BLaER1 (cell line): Measurements from ENCODE around the gene BCL7B.
"Not testable (repeated sequence)": the region's sequence is repeated elsewhere in the genome, so short reads cannot be mapped to it uniquely, and the experiment has no call there.

Source experiments
- H3K27ac ChIP-seq: shearing (Covaris generic); formaldehyde crosslinking; 2 replicates; pipeline ENCODE4 v1.8.1; 2022
- H3K27me3 ChIP-seq: shearing (Covaris generic); formaldehyde crosslinking; 2 replicates; pipeline ENCODE4 v1.8.1; 2022
- H3K36me3 ChIP-seq: shearing (Covaris generic); formaldehyde crosslinking; 2 replicates; pipeline ENCODE4 v1.8.1; 2022
- H3K4me1 ChIP-seq: shearing (Covaris generic); formaldehyde crosslinking; 2 replicates; pipeline ENCODE4 v1.8.1; 2022
- H3K4me2 ChIP-seq: shearing (Covaris generic); formaldehyde crosslinking; 2 replicates; pipeline ENCODE4 v1.8.1; 2022
- H3K4me3 ChIP-seq: shearing (Covaris generic); formaldehyde crosslinking; 2 replicates; pipeline ENCODE4 v1.8.1; 2022
- H3K9ac ChIP-seq: shearing (Covaris generic); formaldehyde crosslinking; 2 replicates; pipeline ENCODE4 v1.8.1; 2022
- H3K9me3 ChIP-seq: shearing (Covaris generic); formaldehyde crosslinking; 2 replicates; pipeline ENCODE4 v1.8.1; 2022
- H4K20me1 ChIP-seq: shearing (Covaris generic); formaldehyde crosslinking; 2 replicates; pipeline ENCODE4 v1.8.1; 2022
- Cebpa-rat ChIP-seq: shearing (Covaris generic); IDR thresholded peaks from 2 replicates; pipeline ENCODE4 v1.8.1; 2022

Gene BCL7B

GRCh38 chr7:73537051-73537450 is 20.4 kb downstream of the BCL7B start:
- Histone ChIP-seq H3K27me3 (no peaks in the 10 kb centered on the region), H3K9ac (no peak overlapping the region), H3K27ac (no peak overlapping the region), H4K20me1 (0 out of 2 replicates have a peak, but pooled peaks cover 15% of the 10 kb centered on the region), H3K4me3 (no peak overlapping the region), H3K4me2 (no peak overlapping the region), H3K9me3 (no peaks in the 10 kb centered on the region), H3K36me3 (peaks cover 98% of the 10 kb centered on the region), H3K4me1 (no peaks in the 10 kb centered on the region)
- TF ChIP-seq Cebpa-rat = no peak

GRCh38 chr7:73536479-73536878 is 21.0 kb downstream of the BCL7B start:
- Histone ChIP-seq H3K27ac (no peak overlapping the region), H3K9me3 (no peaks in the 10 kb centered on the region), H3K4me2 (no peak overlapping the region), H3K4me3 (no peak overlapping the region), H3K9ac (no peak overlapping the region), H3K36me3 (peaks cover 98% of the 10 kb centered on the region), H3K27me3 (no peaks in the 10 kb centered on the region), H3K4me1 (no peaks in the 10 kb centered on the region), H4K20me1 (0 out of 2 replicates have a peak, but pooled peaks cover 10% of the 10 kb centered on the region)
- no peak for TF ChIP-seq Cebpa-rat

GRCh38 chr7:73535918-73536317 is 21.6 kb downstream of the BCL7B start:
- H3K4me2 ChIP-seq, H4K20me1 ChIP-seq, H3K27ac ChIP-seq, H3K27me3 ChIP-seq, H3K4me3 ChIP-seq, H3K4me1 ChIP-seq, H3K9ac ChIP-seq, H3K9me3 ChIP-seq: not testable (repeated sequence)
- H3K36me3 ChIP-seq = peaks cover 92% of the 10 kb centered on the region

GRCh38 chr7:73533742-73534141 is 23.7 kb downstream of the BCL7B start:
- H3K9ac ChIP-seq = no peak overlapping the region
- no peaks in the 10 kb centered on the region for H3K9me3 ChIP-seq
- no peak for TF ChIP-seq Cebpa-rat
- H3K4me3 ChIP-seq = no peak overlapping the region
- no peak overlapping the region for H3K4me2 ChIP-seq
- H3K36me3 ChIP-seq = peaks cover 74% of the 10 kb centered on the region
- H4K20me1 ChIP-seq = 0 out of 2 replicates have a peak, but pooled peaks cover 10% of the 10 kb centered on the region
- no peaks in the 10 kb centered on the region for H3K4me1 ChIP-seq
- no peaks in the 10 kb centered on the region for H3K27me3 ChIP-seq
- H3K27ac ChIP-seq = peak overlapping the region; percentile 4; the same call in 1 of the 2 replicates

- TF ChIP-seq Cebpa-rat = no peak
- Histone ChIP-seq H3K27ac (no peak overlapping the region), H3K4me1 (peaks cover 14% of the 10 kb centered on the region), H3K9me3 (no peaks in the 10 kb centered on the region), H4K20me1 (0 out of 2 replicates have a peak, but pooled peaks cover 10% of the 10 kb centered on the region), H3K9ac (no peak overlapping the region), H3K27me3 (no peaks in the 10 kb centered on the region), H3K36me3 (peaks cover 59% of the 10 kb centered on the region), H3K4me2 (no peak overlapping the region), H3K4me3 (no peak overlapping the region)
These were observed 25.3 kb downstream of the BCL7B start for GRCh38 chr7:73532224-73532623.

GRCh38 chr7:73530800-73531199 is 26.7 kb downstream of the BCL7B start:
- Histone ChIP-seq H3K36me3 (peaks cover 45% of the 10 kb centered on the region), H3K9ac (no peak overlapping the region), H3K27me3 (no peaks in the 10 kb centered on the region), H3K9me3 (no peaks in the 10 kb centered on the region), H3K4me3 (no peak overlapping the region), H4K20me1 (0 out of 2 replicates have a peak, but pooled peaks cover 5% of the 10 kb centered on the region), H3K27ac (no peak overlapping the region), H3K4me1 (peaks cover 28% of the 10 kb centered on the region), H3K4me2 (no peak overlapping the region)
- no peak for TF ChIP-seq Cebpa-rat

- H3K36me3 ChIP-seq = peaks cover 11% of the 10 kb centered on the region
- TF ChIP-seq Cebpa-rat = no peak
- H3K9me3 ChIP-seq = no peaks in the 10 kb centered on the region
- no peak overlapping the region for H3K4me3 ChIP-seq
- peaks cover 59% of the 10 kb centered on the region for H3K4me1 ChIP-seq
- no peaks in the 10 kb centered on the region for H4K20me1 ChIP-seq
- peak overlapping the region; percentile 69 for H3K27ac ChIP-seq
- no peaks in the 10 kb centered on the region for H3K27me3 ChIP-seq
- H3K9ac ChIP-seq = 0 out of 2 replicates have a peak overlapping the region, but pooled peaks have one; percentile 63
- peak overlapping the region; percentile 84 for H3K4me2 ChIP-seq
These were observed 30.3 kb downstream of the BCL7B start for GRCh38 chr7:73526896-73527821.

- H3K27ac ChIP-seq = peak overlapping the region; percentile 77
- not testable (repeated sequence) for H3K27me3 ChIP-seq, H3K9me3 ChIP-seq, H3K36me3 ChIP-seq, H4K20me1 ChIP-seq
- peak overlapping the region; percentile 62 for H3K9ac ChIP-seq
- H3K4me2 ChIP-seq = peak overlapping the region; percentile 84
- H3K4me3 ChIP-seq = peak overlapping the region; percentile 41
- peaks cover 59% of the 10 kb centered on the region for H3K4me1 ChIP-seq
These were observed 31.4 kb downstream of the BCL7B start for GRCh38 chr7:73526158-73526494.

GRCh38 chr7:73522105-73522872 is 35.2 kb downstream of the BCL7B start, which contains the start of gene BAZ1B:
TSS of gene BAZ1B (minus strand) at chr7:73522293. CDS start at chr7:73521933, 360 bp downstream.
- Histone ChIP-seq H3K4me1 (peaks cover 76% of the 10 kb centered on the region), H3K4me2 (peak within 1 kb of the TSS; percentile 86), H3K36me3 (peaks cover 16% of the 10 kb centered on the region), H3K27me3 (no peaks in the 10 kb centered on the region), H3K9ac (peak within 1 kb of the TSS; percentile 99), H3K9me3 (no peaks in the 10 kb centered on the region), H3K27ac (peak within 1 kb of the TSS; percentile 97), H4K20me1 (peaks cover 44% of the 10 kb centered on the region), H3K4me3 (peak within 1 kb of the TSS; percentile 93)
- TF ChIP-seq Cebpa-rat = no peak

- Histone ChIP-seq H3K27me3 (no peaks in the 10 kb centered on the region), H3K9ac (peak overlapping the region; percentile 99), H3K9me3 (no peaks in the 10 kb centered on the region), H3K4me3 (peak overlapping the region; percentile 93), H3K36me3 (peaks cover 22% of the 10 kb centered on the region), H4K20me1 (peaks cover 50% of the 10 kb centered on the region), H3K27ac (peak overlapping the region; percentile 97), H3K4me2 (peak overlapping the region; percentile 86), H3K4me1 (peaks cover 76% of the 10 kb centered on the region)
- TF ChIP-seq Cebpa-rat = no peak
These were observed 35.8 kb downstream of the BCL7B start for GRCh38 chr7:73521636-73522104.
